GM12878 (cell line): ENCODE results near the gene ZFP64. TPM values are rescaled to one million over a fixed set of nuclear protein-coding genes. Genes with fewer than 3 reads are reported as not detected.
A peak's percentile ranks its signal among the peaks of the same experiment; 100 is the strongest.

Source experiments
- ATF3 ChIP-seq: IDR thresholded peaks from 2 replicates; pipeline ENCODE4 v1.6.1; 2011; ENCODE audit warnings: low read depth, mild to moderate bottlenecking, low read length, moderate library complexity, borderline replicate concordance; ENCODE audit errors: extremely low read depth
- BACH1 ChIP-seq: fragments of 450-650 bp; IDR thresholded peaks from 2 replicates; pipeline ENCODE4 v1.6.1; 2017; ENCODE audit warnings: mild to moderate bottlenecking, borderline replicate concordance
- E2F8 ChIP-seq: fragments of 450-650 bp; IDR thresholded peaks from 2 replicates; pipeline ENCODE4 v1.6.1; 2018; ENCODE audit warnings: mild to moderate bottlenecking, low read depth, moderate library complexity; ENCODE audit not compliant: partially characterized antibody
- ETV6 ChIP-seq, 2 experiments: fragments of 450-650 bp in 1 of 2; IDR thresholded peaks in 1 of 2; conservative IDR thresholded peaks in 1 of 2; 2 replicates each; pipeline ENCODE4 v1.6.1; 2014; ENCODE audit warnings: antibody characterized with exemption in 1 of 2, borderline replicate concordance in 1 of 2, low read depth in 1 of 2, mild to moderate bottlenecking in 1 of 2, moderate library complexity in 1 of 2
- EZH2 ChIP-seq: IDR thresholded peaks from 2 replicates; pipeline ENCODE4 v1.6.1; 2012; ENCODE audit warnings: low read depth, mild to moderate bottlenecking, control low read depth, inconsistent platforms, low read length, borderline replicate concordance; ENCODE audit not compliant: control insufficient read depth
- HDAC2 ChIP-seq: fragments of 200-600 bp; sonication (generic); IDR thresholded peaks from 2 replicates; pipeline ENCODE4 v1.6.1; 2017
- HDAC6 ChIP-seq: fragments of 200-600 bp; sonication (generic); IDR thresholded peaks from one replicate; pipeline ENCODE4 v1.8.0; 2017; ENCODE audit warnings: antibody characterized with exemption; ENCODE audit not compliant: unreplicated experiment
- IKZF1 ChIP-seq: fragments of 450-650 bp; conservative IDR thresholded peaks from 2 replicates; pipeline ENCODE4 v1.6.1; 2017; ENCODE audit warnings: antibody characterized with exemption, mild to moderate bottlenecking
- LARP7 ChIP-seq: fragments of 450-650 bp; IDR thresholded peaks from 2 replicates; pipeline ENCODE4 v1.6.1; 2017; ENCODE audit warnings: mild to moderate bottlenecking
- MEF2B ChIP-seq: fragments of 450-650 bp; IDR thresholded peaks from 2 replicates; pipeline ENCODE4 v1.6.1; 2018; ENCODE audit warnings: mild to moderate bottlenecking, moderate library complexity; ENCODE audit not compliant: partially characterized antibody, poor library complexity, severe bottlenecking
- MXI1 ChIP-seq: fragments of 150-350 bp; IDR thresholded peaks from 2 replicates; pipeline ENCODE4 v1.6.1; 2011; ENCODE audit warnings: low read depth, mild to moderate bottlenecking, inconsistent platforms, low read length, improper control_type of control experiment
- NFIC ChIP-seq: IDR thresholded peaks from 2 replicates; pipeline ENCODE4 v1.6.1; 2012; ENCODE audit warnings: low read depth, mild to moderate bottlenecking, inconsistent platforms, low read length, moderate library complexity
- POLR2A ChIP-seq: IDR thresholded peaks from 2 replicates; pipeline ENCODE4 v1.6.1; 2011; ENCODE audit warnings: low read depth, mild to moderate bottlenecking, low read length
- RB1 ChIP-seq: fragments of 450-650 bp; formaldehyde crosslinking; IDR thresholded peaks from 2 replicates; pipeline ENCODE4 v1.6.1; 2017; ENCODE audit warnings: mild to moderate bottlenecking, borderline replicate concordance
- RCOR1 ChIP-seq: conservative IDR thresholded peaks from 2 replicates; pipeline ENCODE4 v1.6.1; 2012; ENCODE audit warnings: low read depth, low read length, improper control_type of control experiment
- STAT1 ChIP-seq: fragments of 450-650 bp; conservative IDR thresholded peaks from 2 replicates; pipeline ENCODE4 v1.6.1; 2014; ENCODE audit warnings: antibody characterized with exemption, mild to moderate bottlenecking
- TAF1 ChIP-seq: IDR thresholded peaks from 2 replicates; pipeline ENCODE4 v1.6.1; 2011; ENCODE audit warnings: mild to moderate bottlenecking, low read depth, low read length, borderline replicate concordance
- TBL1XR1 ChIP-seq: IDR thresholded peaks from 2 replicates; pipeline ENCODE4 v1.6.1; 2012; ENCODE audit warnings: low read depth, low read length, improper control_type of control experiment
- TCF12 ChIP-seq: IDR thresholded peaks from 2 replicates; pipeline ENCODE4 v1.6.1; 2011; ENCODE audit warnings: low read depth, mild to moderate bottlenecking, low read length
- ZNF274 ChIP-seq: IDR thresholded peaks from one replicate; pipeline ENCODE4 v1.8.0; 2011; ENCODE audit not compliant: insufficient read length, insufficient read depth
- polyA plus RNA-seq, 11 experiments: library from polyadenylated mRNA; depleted of rRNA in 4 of 11; unstranded in 6 of 11; stranded (reverse) in 5 of 11; fragments of >200 nt; fragmentation: Nextera tagmentation in 4 of 11; fragmentation: Illumina TruSeq in 1 of 11; extraction: Ambion mirVana in 4 of 11; extraction: Trizol in 1 of 11; gene quantifications; 1 replicate in 1 of 11; 2 replicates in 10 of 11; pipeline versions ENCODE4 v1.2.1 to v1.2.3, GENCODE V29; 2011 to 2016; ENCODE audit warnings: inconsistent platforms in 2 of 11, missing spikeins in 2 of 11, low read depth in 1 of 11
- total RNA-seq, 4 experiments: library from RNA; depleted of rRNA in 3 of 4; stranded (reverse); fragments of >200 nt in 3 of 4; fragmentation: Illumina TruSeq in 1 of 4; extraction: Trizol in 1 of 4; gene quantifications; 2 replicates each; pipeline versions ENCODE4 v1.2.1 to v1.2.3, GENCODE V29; 2013 to 2021
- TF ChIP-seq, protein P1 (sequence below): fragments of 450-650 bp; IDR thresholded peaks from 2 replicates; pipeline ENCODE4 v1.6.1; 2017; ENCODE audit warnings: mild to moderate bottlenecking, moderate library complexity

The ZFP64 gene
- total and polyA plus RNA-seq, 10 of the 15 experiments (the other 5 are each of a cell fraction or from before 2014, with no cell fraction given) = 2.3 to 21.8 (median 11.8) TPM

DNA sequence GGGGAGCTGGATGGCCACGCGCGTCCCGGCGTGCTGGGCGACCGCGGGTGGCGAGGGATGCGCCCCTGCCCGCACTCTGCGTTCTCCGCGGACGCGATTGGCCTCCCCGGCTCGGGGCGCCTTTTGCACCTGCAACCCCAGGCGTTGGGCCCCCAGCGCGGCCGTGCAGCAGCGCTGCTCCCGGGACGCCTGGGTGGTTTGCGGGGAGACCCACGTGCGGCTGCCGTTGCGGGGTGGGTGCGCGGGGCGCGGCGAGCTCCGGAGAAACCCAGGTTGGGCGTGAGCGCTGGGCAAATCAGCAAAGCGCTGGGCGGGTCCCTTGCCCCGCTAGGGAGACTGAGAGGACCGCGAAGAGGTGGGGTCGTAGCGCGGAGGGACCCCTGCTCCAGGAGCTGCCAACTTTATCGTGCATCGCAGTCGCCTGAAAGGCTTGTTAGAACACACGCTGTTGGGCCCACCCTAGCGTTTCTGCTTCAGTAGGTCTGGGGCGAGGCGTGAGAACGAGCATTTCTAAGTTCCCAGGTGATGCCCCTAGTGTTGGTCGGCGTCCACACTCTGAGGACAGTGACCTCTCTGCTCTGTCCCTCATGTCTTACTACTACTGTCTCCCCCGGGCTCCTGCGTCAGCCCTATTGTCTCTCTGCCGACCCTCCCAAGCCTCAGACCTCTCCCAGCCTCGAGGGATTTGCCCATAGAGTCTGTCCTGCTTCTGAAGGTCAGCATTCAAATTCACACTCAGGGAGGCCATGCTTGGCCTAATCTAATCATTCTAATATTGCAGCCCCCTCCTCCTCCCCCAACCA lies 538 bp upstream of the ZFP64 start (continued):
- TF ChIP-seq, protein P1, sequence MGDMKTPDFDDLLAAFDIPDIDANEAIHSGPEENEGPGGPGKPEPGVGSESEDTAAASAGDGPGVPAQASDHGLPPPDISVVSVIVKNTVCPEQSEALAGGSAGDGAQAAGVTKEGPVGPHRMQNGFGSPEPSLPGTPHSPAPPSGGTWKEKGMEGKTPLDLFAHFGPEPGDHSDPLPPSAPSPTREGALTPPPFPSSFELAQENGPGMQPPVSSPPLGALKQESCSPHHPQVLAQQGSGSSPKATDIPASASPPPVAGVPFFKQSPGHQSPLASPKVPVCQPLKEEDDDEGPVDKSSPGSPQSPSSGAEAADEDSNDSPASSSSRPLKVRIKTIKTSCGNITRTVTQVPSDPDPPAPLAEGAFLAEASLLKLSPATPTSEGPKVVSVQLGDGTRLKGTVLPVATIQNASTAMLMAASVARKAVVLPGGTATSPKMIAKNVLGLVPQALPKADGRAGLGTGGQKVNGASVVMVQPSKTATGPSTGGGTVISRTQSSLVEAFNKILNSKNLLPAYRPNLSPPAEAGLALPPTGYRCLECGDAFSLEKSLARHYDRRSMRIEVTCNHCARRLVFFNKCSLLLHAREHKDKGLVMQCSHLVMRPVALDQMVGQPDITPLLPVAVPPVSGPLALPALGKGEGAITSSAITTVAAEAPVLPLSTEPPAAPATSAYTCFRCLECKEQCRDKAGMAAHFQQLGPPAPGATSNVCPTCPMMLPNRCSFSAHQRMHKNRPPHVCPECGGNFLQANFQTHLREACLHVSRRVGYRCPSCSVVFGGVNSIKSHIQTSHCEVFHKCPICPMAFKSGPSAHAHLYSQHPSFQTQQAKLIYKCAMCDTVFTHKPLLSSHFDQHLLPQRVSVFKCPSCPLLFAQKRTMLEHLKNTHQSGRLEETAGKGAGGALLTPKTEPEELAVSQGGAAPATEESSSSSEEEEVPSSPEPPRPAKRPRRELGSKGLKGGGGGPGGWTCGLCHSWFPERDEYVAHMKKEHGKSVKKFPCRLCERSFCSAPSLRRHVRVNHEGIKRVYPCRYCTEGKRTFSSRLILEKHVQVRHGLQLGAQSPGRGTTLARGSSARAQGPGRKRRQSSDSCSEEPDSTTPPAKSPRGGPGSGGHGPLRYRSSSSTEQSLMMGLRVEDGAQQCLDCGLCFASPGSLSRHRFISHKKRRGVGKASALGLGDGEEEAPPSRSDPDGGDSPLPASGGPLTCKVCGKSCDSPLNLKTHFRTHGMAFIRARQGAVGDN = peak; percentile 17; the same call in 1 of the 2 replicates
- TF ChIP-seq ATF3 (no peak), MEF2B (peak; percentile 19), RB1 (no peak), STAT1 (no peak), EZH2 (no peak), NFIC (no peak), HDAC2 (no peak), TAF1 (peak; percentile 21; the same call in 1 of the 2 replicates), ZNF274 (no peak), HDAC6 (no peak), TBL1XR1 (no peak), IKZF1 (no peak; the same call in 1 of the 2 replicates), ETV6 (conservative IDR thresholded peaks at IDR 0.05 in 1 of 2, IDR thresholded peaks at IDR 0.05 in 1 of 2; ENCODE audit: borderline replicate concordance in 1 of 2, low read depth in 1 of 2) (peak in 1 of 2 experiments; percentile 1; a peak in 1 of 4 replicates), LARP7 (peak; percentile 85), TCF12 (peak; percentile 42; the same call in 1 of the 2 replicates), E2F8 (no peak), MXI1 (peak; percentile 15; the same call in 1 of the 2 replicates), POLR2A (peak; percentile 64), RCOR1 (no peak), BACH1 (peak; percentile 78)
